ENCODE results near the gene PA2G4.
"Not testable (repeated sequence)": the region's sequence is repeated elsewhere in the genome, so short reads cannot be mapped to it uniquely, and the experiment has no call there.

Gene PA2G4

DNA sequence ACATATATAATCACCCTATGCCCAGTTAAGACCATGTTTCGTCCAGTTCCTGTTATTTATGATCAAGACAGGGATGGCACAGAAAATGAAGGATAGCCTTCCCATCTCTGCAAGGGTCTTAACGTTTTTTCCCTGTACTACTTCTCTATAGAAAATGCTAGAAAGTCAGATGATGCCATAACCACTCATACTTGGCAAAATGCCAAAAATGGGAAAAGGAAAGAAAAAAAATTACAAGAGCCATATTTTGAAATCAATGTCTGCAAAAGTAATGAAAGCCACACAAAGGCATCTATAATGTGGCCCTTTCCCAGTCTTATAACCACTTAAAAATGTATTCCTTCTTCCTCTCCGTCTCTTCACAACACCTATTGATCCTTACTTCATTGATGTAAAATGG is 46.2 kb downstream of the PA2G4 start:
- H3K9ac ChIP-seq (ENCODE audit: low read depth in 1 of 2, low read length in 2 of 2) = no peak overlapping the region
- H3K36me3 ChIP-seq (ENCODE audit: control insufficient read depth in 2 of 2, insufficient read depth in 2 of 2, low read length in 2 of 2) = peaks cover 0 to 2% of the 10 kb centered on the region in 2 donors
- H3K27me3 ChIP-seq (ENCODE audit: control insufficient read depth in 2 of 2, insufficient read depth in 2 of 2, low read length in 2 of 2) = no peaks in the 10 kb centered on the region
- no peak overlapping the region for H3K27ac ChIP-seq (ENCODE audit: low read depth in 2 of 2, low read length in 2 of 2)
- H3K9me3 ChIP-seq (ENCODE audit: control insufficient read depth in 2 of 2, low read length in 2 of 2) = no peaks in the 10 kb centered on the region
- H3K4me3 ChIP-seq (ENCODE audit: low read length in 2 of 2) = no peak overlapping the region
- H3K4me1 ChIP-seq (ENCODE audit: control insufficient read depth in 2 of 2, insufficient read depth in 2 of 2, low read length in 2 of 2) = peaks cover 18 to 24% of the 10 kb centered on the region in 2 donors

DNA sequence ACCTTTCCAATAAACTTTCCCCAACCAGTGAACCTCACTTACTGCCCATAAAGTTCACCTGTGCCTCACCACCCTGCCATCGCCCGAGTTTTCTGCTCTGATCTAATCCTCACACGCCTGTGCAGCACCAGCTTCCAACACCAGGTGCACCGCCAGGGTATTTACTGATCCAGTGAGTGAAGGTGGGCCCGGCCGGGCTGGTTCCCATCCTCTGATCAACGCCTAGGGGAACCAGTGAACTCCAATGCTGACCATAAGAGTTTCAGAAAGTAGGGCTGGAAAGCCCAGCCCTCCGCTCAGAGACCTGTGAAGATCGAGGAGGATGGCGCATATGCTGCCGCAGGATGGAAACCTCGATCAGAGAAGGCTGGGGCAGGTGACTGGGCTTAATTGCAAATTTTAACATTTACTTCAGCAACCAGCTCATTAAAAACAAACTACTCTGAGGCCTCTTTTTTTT is 47.3 kb downstream of the PA2G4 start:
- H3K4me3 ChIP-seq (ENCODE audit: low read length in 2 of 2) = peak overlapping the region; percentile 62 to 87
- H3K27me3 ChIP-seq (ENCODE audit: control insufficient read depth in 2 of 2, insufficient read depth in 2 of 2, low read length in 2 of 2) = no peaks in the 10 kb centered on the region
- H3K27ac ChIP-seq (ENCODE audit: low read depth in 2 of 2, low read length in 2 of 2) = peak overlapping the region; percentile 94 to 95
- H3K9me3 ChIP-seq (ENCODE audit: control insufficient read depth in 2 of 2, low read length in 2 of 2) = no peaks in the 10 kb centered on the region
- peaks cover 0 to 2% of the 10 kb centered on the region in 2 donors for H3K36me3 ChIP-seq (ENCODE audit: control insufficient read depth in 2 of 2, insufficient read depth in 2 of 2, low read length in 2 of 2)
- peak overlapping the region; percentile 82 to 84 for H3K9ac ChIP-seq (ENCODE audit: low read depth in 1 of 2, low read length in 2 of 2)
- peaks cover 15 to 18% of the 10 kb centered on the region in 2 donors for H3K4me1 ChIP-seq (ENCODE audit: control insufficient read depth in 2 of 2, insufficient read depth in 2 of 2, low read length in 2 of 2)

DNA sequence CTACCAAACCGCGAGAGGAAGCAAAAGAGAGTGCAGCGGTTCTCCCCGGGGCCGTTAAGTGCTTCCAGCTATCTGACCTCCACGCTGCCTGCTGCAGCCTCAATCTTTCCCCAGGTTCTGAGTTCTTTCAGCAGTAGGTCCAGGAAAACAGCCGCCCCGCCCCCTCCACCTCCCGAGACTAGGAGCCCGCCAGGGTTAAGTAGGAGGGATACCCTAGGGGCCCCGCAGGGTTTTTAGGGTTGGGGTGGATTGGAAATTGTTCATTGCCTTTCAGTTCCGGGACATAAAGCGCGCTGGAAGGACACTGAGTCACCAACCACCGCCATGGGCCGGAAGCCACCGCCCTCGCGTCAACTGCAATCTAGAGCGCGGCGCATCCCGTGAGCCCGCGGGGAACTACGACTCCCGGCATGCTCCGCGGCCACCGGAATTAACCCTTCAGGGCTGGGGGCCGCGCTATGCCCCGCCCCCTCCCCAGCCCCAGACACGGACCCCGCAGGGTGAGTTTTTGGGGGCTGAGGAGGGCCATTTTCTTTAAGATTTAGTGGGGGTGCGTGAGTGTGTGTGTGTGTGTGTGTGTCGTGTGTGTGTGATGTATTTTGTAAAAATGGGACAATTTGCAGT is 47.9 kb downstream of the PA2G4 start, which contains the start of gene MYL6B:
TSS of gene MYL6B (plus strand) at position 456 of the 624 bp plus-strand sequence. CDS start 1,332 bp downstream, outside the sequence.
- Histone ChIP-seq H3K9ac (ENCODE audit: low read depth in 1 of 2, low read length in 2 of 2) (peak within 1 kb of the TSS; percentile 82 to 84), H3K27me3 (ENCODE audit: control insufficient read depth in 2 of 2, insufficient read depth in 2 of 2, low read length in 2 of 2) (no peaks in the 10 kb centered on the region), H3K27ac (ENCODE audit: low read depth in 2 of 2, low read length in 2 of 2) (peak within 1 kb of the TSS; percentile 94 to 95), H3K36me3 (ENCODE audit: control insufficient read depth in 2 of 2, insufficient read depth in 2 of 2, low read length in 2 of 2) (peaks cover 0 to 2% of the 10 kb centered on the region in 2 donors), H3K4me3 (ENCODE audit: low read length in 2 of 2) (peak within 1 kb of the TSS; percentile 62 to 87), H3K9me3 (ENCODE audit: control insufficient read depth in 2 of 2, low read length in 2 of 2) (no peaks in the 10 kb centered on the region), H3K4me1 (ENCODE audit: control insufficient read depth in 2 of 2, insufficient read depth in 2 of 2, low read length in 2 of 2) (peaks cover 14 to 15% of the 10 kb centered on the region in 2 donors)

GRCh38 chr12:56152756-56153677 is 48.7 kb downstream of the PA2G4 start:
- peak overlapping the region; percentile 62 to 87 for H3K4me3 ChIP-seq (ENCODE audit: low read length in 2 of 2)

GRCh38 chr12:56153678-56154065 is 49.3 kb downstream of the PA2G4 start:
- Histone ChIP-seq H3K9ac (ENCODE audit: low read depth in 1 of 2, low read length in 2 of 2) (no peak overlapping the region), H3K4me3 (ENCODE audit: low read length in 2 of 2) (no peak overlapping the region), H3K4me1 (ENCODE audit: control insufficient read depth in 2 of 2, insufficient read depth in 2 of 2, low read length in 2 of 2) (peaks cover 15 to 16% of the 10 kb centered on the region in 2 donors), H3K27ac (ENCODE audit: low read depth in 2 of 2, low read length in 2 of 2) (no peak overlapping the region), H3K36me3 (ENCODE audit: control insufficient read depth in 2 of 2, insufficient read depth in 2 of 2, low read length in 2 of 2) (peaks cover 0 to 2% of the 10 kb centered on the region in 2 donors), H3K9me3 (ENCODE audit: control insufficient read depth in 2 of 2, low read length in 2 of 2) (no peaks in the 10 kb centered on the region), H3K27me3 (ENCODE audit: control insufficient read depth in 2 of 2, insufficient read depth in 2 of 2, low read length in 2 of 2) (no peaks in the 10 kb centered on the region)

More at GRCh38 chr12:56152756-56153677, 48.7 kb downstream of the PA2G4 start:
- Histone ChIP-seq H3K4me1 (ENCODE audit: control insufficient read depth in 2 of 2, insufficient read depth in 2 of 2, low read length in 2 of 2) (peaks cover 15 to 16% of the 10 kb centered on the region in 2 donors), H3K27me3 (ENCODE audit: control insufficient read depth in 2 of 2, insufficient read depth in 2 of 2, low read length in 2 of 2) (no peaks in the 10 kb centered on the region), H3K27ac (ENCODE audit: low read depth in 2 of 2, low read length in 2 of 2) (peak overlapping the region; percentile 94 to 95), H3K36me3 (ENCODE audit: control insufficient read depth in 2 of 2, insufficient read depth in 2 of 2, low read length in 2 of 2) (peaks cover 0 to 2% of the 10 kb centered on the region in 2 donors), H3K9me3 (ENCODE audit: control insufficient read depth in 2 of 2, low read length in 2 of 2) (no peaks in the 10 kb centered on the region), H3K9ac (ENCODE audit: low read depth in 1 of 2, low read length in 2 of 2) (peak overlapping the region; percentile 82 to 84)

DNA sequence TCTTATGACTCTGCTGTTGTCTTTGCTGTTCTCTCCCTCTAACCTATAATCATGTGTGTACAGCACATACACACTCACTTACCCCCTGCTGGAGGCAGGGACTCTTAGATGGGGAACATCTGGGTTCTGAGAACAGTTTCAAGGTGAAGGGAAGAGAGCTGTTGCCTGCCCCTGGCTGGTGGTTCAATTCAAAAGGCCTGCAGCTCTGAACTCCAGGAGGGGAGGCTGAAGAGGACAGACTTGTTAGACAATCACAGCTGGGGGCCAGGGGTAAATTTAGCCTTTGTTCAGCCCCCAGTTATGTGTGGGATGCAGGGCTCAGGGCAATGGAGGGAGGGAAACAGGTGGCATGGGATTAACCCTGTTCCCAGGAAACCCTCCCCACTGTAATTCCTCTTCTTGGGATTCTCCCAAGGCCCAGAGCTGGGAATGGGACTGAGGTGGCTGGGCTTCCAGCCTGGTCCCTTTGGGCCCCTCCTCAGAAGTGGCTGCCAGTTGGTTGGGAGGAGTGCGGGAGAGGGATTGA is 50.0 kb downstream of the PA2G4 start:
- Histone ChIP-seq H3K27ac (ENCODE audit: low read depth in 2 of 2, low read length in 2 of 2) (no peak overlapping the region), H3K9ac (ENCODE audit: low read depth in 1 of 2, low read length in 2 of 2) (no peak overlapping the region), H3K4me1 (ENCODE audit: control insufficient read depth in 2 of 2, insufficient read depth in 2 of 2, low read length in 2 of 2) (peaks cover 15 to 20% of the 10 kb centered on the region in 2 donors), H3K9me3 (ENCODE audit: control insufficient read depth in 2 of 2, low read length in 2 of 2) (no peaks in the 10 kb centered on the region), H3K36me3 (ENCODE audit: control insufficient read depth in 2 of 2, insufficient read depth in 2 of 2, low read length in 2 of 2) (peaks cover 0 to 2% of the 10 kb centered on the region in 2 donors), H3K27me3 (ENCODE audit: control insufficient read depth in 2 of 2, insufficient read depth in 2 of 2, low read length in 2 of 2) (no peaks in the 10 kb centered on the region), H3K4me3 (ENCODE audit: low read length in 2 of 2) (no peak overlapping the region)

- H3K4me3 ChIP-seq (ENCODE audit: low read length in 2 of 2) = no peak overlapping the region
- no peaks in the 10 kb centered on the region for H3K9me3 ChIP-seq (ENCODE audit: control insufficient read depth in 2 of 2, low read length in 2 of 2)
- H3K27me3 ChIP-seq (ENCODE audit: control insufficient read depth in 2 of 2, insufficient read depth in 2 of 2, low read length in 2 of 2) = no peaks in the 10 kb centered on the region
- H3K27ac ChIP-seq (ENCODE audit: low read depth in 2 of 2, low read length in 2 of 2) = no peak overlapping the region
- H3K9ac ChIP-seq (ENCODE audit: low read depth in 1 of 2, low read length in 2 of 2) = no peak overlapping the region
- H3K4me1 ChIP-seq (ENCODE audit: control insufficient read depth in 2 of 2, insufficient read depth in 2 of 2, low read length in 2 of 2) = peaks cover 19 to 26% of the 10 kb centered on the region in 2 donors
- peaks cover 2 to 6% of the 10 kb centered on the region in 2 donors for H3K36me3 ChIP-seq (ENCODE audit: control insufficient read depth in 2 of 2, insufficient read depth in 2 of 2, low read length in 2 of 2)
Observed at GRCh38 chr12:56154818-56155217, 50.5 kb downstream of the PA2G4 start.

DNA sequence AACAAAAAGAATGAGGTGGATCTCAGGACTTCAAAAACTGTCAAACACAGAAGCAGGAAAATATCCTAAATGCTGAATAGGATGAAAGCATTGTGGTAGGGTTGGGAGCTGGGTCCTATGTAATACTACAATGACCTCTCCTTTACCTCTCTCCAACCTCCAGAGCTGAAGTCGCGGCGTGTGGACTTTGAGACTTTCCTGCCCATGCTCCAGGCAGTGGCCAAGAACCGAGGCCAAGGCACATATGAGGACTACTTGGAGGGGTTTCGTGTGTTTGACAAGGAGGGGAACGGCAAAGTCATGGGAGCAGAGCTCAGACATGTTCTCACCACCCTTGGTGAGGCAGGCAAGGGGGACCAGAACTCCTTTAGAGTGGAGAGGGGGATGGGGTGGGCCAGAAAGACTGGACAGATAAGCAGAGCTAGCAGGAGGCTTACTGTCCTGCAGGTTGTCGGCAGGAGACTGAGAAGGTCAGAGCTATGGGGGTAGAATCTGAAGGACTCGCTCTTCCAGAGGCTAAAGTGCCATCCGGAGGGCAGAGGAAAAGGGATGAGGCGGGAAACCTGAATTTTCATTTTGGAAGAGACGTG is 51.0 kb downstream of the PA2G4 start:
- no peaks in the 10 kb centered on the region for H3K9me3 ChIP-seq (ENCODE audit: control insufficient read depth in 2 of 2, low read length in 2 of 2)
- no peak overlapping the region for H3K9ac ChIP-seq (ENCODE audit: low read depth in 1 of 2, low read length in 2 of 2)
- H3K4me3 ChIP-seq (ENCODE audit: low read length in 2 of 2) = no peak overlapping the region
- H3K27me3 ChIP-seq (ENCODE audit: control insufficient read depth in 2 of 2, insufficient read depth in 2 of 2, low read length in 2 of 2) = no peaks in the 10 kb centered on the region
- peaks cover 24 to 31% of the 10 kb centered on the region in 2 donors for H3K4me1 ChIP-seq (ENCODE audit: control insufficient read depth in 2 of 2, insufficient read depth in 2 of 2, low read length in 2 of 2)
- H3K27ac ChIP-seq (ENCODE audit: low read depth in 2 of 2, low read length in 2 of 2) = no peak overlapping the region
- H3K36me3 ChIP-seq (ENCODE audit: control insufficient read depth in 2 of 2, insufficient read depth in 2 of 2, low read length in 2 of 2) = peaks cover 7 to 11% of the 10 kb centered on the region in 2 donors

DNA sequence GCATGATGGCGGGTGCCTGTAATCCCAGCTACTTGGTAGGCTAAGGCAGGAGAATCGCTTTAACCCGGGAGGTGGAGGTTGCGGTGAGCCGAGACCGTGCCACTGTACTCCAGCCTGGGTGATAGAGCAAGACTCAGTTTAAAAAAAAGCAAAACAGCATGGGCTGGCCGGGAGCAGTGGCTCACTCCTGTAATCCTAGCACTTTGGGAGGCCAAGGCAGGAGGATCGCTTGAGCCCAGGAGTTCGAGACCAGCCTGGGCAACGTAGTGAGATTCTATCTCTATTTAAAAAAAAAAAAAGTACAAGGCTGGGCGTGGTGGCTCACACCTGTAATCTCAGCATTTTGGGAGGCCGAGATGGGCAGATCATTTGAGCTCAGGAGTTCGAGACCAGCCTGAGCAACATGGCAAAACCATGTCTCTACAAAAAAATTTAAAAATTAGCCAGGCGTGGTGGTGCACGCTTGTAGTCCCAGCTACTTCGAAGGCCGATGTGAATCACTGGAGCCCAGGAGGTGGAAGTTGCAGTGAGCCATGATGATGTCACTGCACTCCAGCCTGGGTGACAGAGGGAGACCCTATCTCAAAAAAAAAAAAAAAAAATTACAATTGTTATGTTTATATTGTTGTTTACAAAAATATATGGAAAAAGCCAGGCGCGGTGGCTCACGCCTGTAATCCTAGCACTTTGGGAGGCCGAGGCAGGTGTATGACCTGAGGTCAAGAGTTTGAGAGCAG is 52.3 kb downstream of the PA2G4 start:
- peak overlapping the region; percentile 57 to 99 for H3K4me3 ChIP-seq (ENCODE audit: low read length in 2 of 2)
- not testable (repeated sequence) for H3K9me3 ChIP-seq (ENCODE audit: control insufficient read depth in 2 of 2, low read length in 2 of 2)

More for the DNA sequence above, 52.3 kb downstream of the PA2G4 start:
- H3K27me3 ChIP-seq (ENCODE audit: control insufficient read depth in 2 of 2, insufficient read depth in 2 of 2, low read length in 2 of 2) = not testable (repeated sequence)
- Histone ChIP-seq H3K4me1 (ENCODE audit: control insufficient read depth in 2 of 2, insufficient read depth in 2 of 2, low read length in 2 of 2) (peaks cover 31 to 32% of the 10 kb centered on the region in 2 donors), H3K9ac (ENCODE audit: low read depth in 1 of 2, low read length in 2 of 2) (peak overlapping the region; percentile 78 to 93), H3K36me3 (ENCODE audit: control insufficient read depth in 2 of 2, insufficient read depth in 2 of 2, low read length in 2 of 2) (peaks cover 20 to 24% of the 10 kb centered on the region in 2 donors), H3K27ac (ENCODE audit: low read depth in 2 of 2, low read length in 2 of 2) (peak overlapping the region in 1 of 2 donors; percentile 99)

Measured in mucosa of rectum (tissue), 2 donors.